Epithelial cell of proximal tubule (primary cell): Measurements from ENCODE around the gene TUBB6. TPM values are rescaled to one million over a fixed set of nuclear protein-coding genes. Genes with fewer than 3 reads are reported as not detected.

Experiments used
- DNase-seq: peaks from one replicate; pipeline ENCODE4 v3.0.0-alpha.2; 2011; ENCODE audit warnings: low read depth
- H3K4me3 ChIP-seq: 2 replicates; pipeline ENCODE4 v1.5.1; 2011; ENCODE audit warnings: low read depth, mild to moderate bottlenecking, low read length
- CTCF ChIP-seq: conservative IDR thresholded peaks from 2 replicates; pipeline ENCODE4 v1.5.1; 2012; ENCODE audit warnings: low read depth, mild to moderate bottlenecking, low read length
- total RNA-seq: library from RNA; depleted of rRNA; stranded (reverse); fragments of >200 nt; gene quantifications from 2 replicates; pipeline ENCODE4 v1.2.3, GENCODE V29; 2015

TUBB6 gene
- total RNA-seq, 1 donor from 2014 or later = 425 TPM

- TF ChIP-seq CTCF = no peak
- DNase-seq = no peak
- no peak overlapping the region for H3K4me3 ChIP-seq
Observed at GRCh38 chr18:12302391-12303147, 5.5 kb upstream of the TUBB6 start.

GRCh38 chr18:12304351-12305210 is 3.5 kb upstream of the TUBB6 start:
- no peak for TF ChIP-seq CTCF
- no peak overlapping the region for H3K4me3 ChIP-seq
- DNase-seq = no peak

GRCh38 chr18:12305211-12305610 is 2.8 kb upstream of the TUBB6 start:
- DNase-seq = no peak
- no peak for TF ChIP-seq CTCF

GRCh38 chr18:12305930-12306629 is 2.0 kb upstream of the TUBB6 start:
- no peak for TF ChIP-seq CTCF
- no peak for DNase-seq
- H3K4me3 ChIP-seq = no peak overlapping the region

More at GRCh38 chr18:12305211-12305610, 2.8 kb upstream of the TUBB6 start:
- no peak overlapping the region for H3K4me3 ChIP-seq

- DNase-seq = no peak
Observed at GRCh38 chr18:12306752-12307700, 1.0 kb upstream of the TUBB6 start.

More at GRCh38 chr18:12306752-12307700, 1.0 kb upstream of the TUBB6 start:
- H3K4me3 ChIP-seq = peak overlapping the region; percentile 71
- TF ChIP-seq CTCF = peak; percentile 6
